Loucy (cell line): Measurements from ENCODE around the gene MAST4.

Experiments used
- H2AFZ ChIP-seq: fragments of 200-600 bp; sonication (generic); 2 replicates; pipeline ENCODE4 v1.6.0; 2016; ENCODE audit warnings: antibody characterized with exemption, mild to moderate bottlenecking, low read length, moderate library complexity
- H3F3A ChIP-seq: fragments of 200-600 bp; 2 replicates; pipeline ENCODE4 v1.6.0; 2016; ENCODE audit warnings: antibody characterized with exemption, low read depth, mild to moderate bottlenecking
- H3K27me3 ChIP-seq: fragments of 200-600 bp; sonication (generic); 2 replicates; pipeline ENCODE4 v1.6.1; 2014; ENCODE audit warnings: low read length, mild to moderate bottlenecking; ENCODE audit not compliant: insufficient read depth, poor library complexity, severe bottlenecking
- H3K36me3 ChIP-seq: fragments of 200-600 bp; sonication (generic); 2 replicates; pipeline ENCODE4 v1.6.1; 2016; ENCODE audit warnings: low read length; ENCODE audit not compliant: insufficient read depth
- H3K4me1 ChIP-seq: fragments of 200-600 bp; sonication (generic); 2 replicates; pipeline ENCODE4 v1.5.1; 2014; ENCODE audit warnings: low read length, mild to moderate bottlenecking; ENCODE audit not compliant: insufficient read depth, poor library complexity, severe bottlenecking
- H3K4me2 ChIP-seq: fragments of 200-600 bp; sonication (generic); 2 replicates; pipeline ENCODE4 v1.6.0; 2014; ENCODE audit warnings: antibody characterized with exemption, low read length, low read depth, mild to moderate bottlenecking; ENCODE audit not compliant: poor library complexity, severe bottlenecking
- H3K4me3 ChIP-seq: fragments of 200-600 bp; sonication (generic); 2 replicates; pipeline ENCODE4 v1.5.1; 2014; ENCODE audit warnings: low read length, mild to moderate bottlenecking, mixed read lengths; ENCODE audit not compliant: poor library complexity, severe bottlenecking
- H3K79me2 ChIP-seq: fragments of 200-600 bp; sonication (generic); 2 replicates; pipeline ENCODE4 v1.6.1; 2014; ENCODE audit warnings: low read length; ENCODE audit not compliant: insufficient read depth
- H3K9ac ChIP-seq: fragments of 200-600 bp; sonication (generic); 2 replicates; pipeline ENCODE4 v1.6.0; 2014; ENCODE audit warnings: mild to moderate bottlenecking, low read depth, low read length, moderate library complexity; ENCODE audit not compliant: poor library complexity, severe bottlenecking
- H3K9me2 ChIP-seq: fragments of 200-600 bp; sonication (generic); replicated peaks from 2 replicates; pipeline ENCODE4 v1.6.1; 2016; ENCODE audit warnings: low read depth, low read length, mixed read lengths
- H3K9me3 ChIP-seq: fragments of 200-600 bp; sonication (generic); 2 replicates; pipeline ENCODE4 v1.6.1; 2014; ENCODE audit warnings: mild to moderate bottlenecking, antibody characterized with exemption, low read length, low read depth; ENCODE audit not compliant: insufficient read depth
- H4K20me1 ChIP-seq: fragments of 200-600 bp; sonication (generic); 2 replicates; pipeline ENCODE4 v1.6.0; 2014; ENCODE audit warnings: antibody characterized with exemption, low read length, mild to moderate bottlenecking; ENCODE audit not compliant: insufficient read depth, poor library complexity, severe bottlenecking
- EZH2phosphoT487 ChIP-seq: fragments of 200-600 bp; IDR thresholded peaks from 2 replicates; pipeline ENCODE4 v1.6.1; 2018; ENCODE audit warnings: antibody characterized with exemption, mild to moderate bottlenecking, moderate library complexity, borderline replicate concordance
- TF ChIP-seq, protein P1 (sequence below): fragments of 200-600 bp; sonication (generic); conservative IDR thresholded peaks from 2 replicates; pipeline ENCODE4 v1.5.1; 2014; ENCODE audit warnings: mild to moderate bottlenecking, antibody characterized with exemption, low read length

The MAST4 gene

DNA sequence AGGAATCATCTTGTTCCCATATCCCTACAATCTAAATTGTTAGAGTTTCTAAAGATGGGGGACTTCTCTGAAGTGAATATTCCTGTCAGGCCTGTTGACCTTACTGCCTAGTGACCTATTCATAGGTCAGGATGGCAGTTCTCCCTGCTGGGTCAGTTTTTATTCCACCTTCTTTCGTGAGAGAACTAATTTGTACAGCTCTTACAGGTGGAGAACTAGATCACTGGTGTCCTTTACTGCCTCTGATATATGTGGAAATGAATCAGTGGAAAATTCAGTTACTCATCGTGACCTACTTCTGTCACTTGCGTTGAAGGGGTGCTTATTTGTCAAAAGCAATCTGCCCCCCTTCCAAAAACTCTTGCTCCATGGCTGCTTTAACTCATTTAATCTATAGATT is 435.5 kb downstream of the MAST4 start:
- H3K36me3 ChIP-seq, result no peaks in the 10 kb centered on the region
- H3K9ac ChIP-seq, result no peak overlapping the region
- H3K79me2 ChIP-seq, result peaks cover 93% of the 10 kb centered on the region
- H4K20me1 ChIP-seq, result no peaks in the 10 kb centered on the region
- no peak overlapping the region for H2AFZ ChIP-seq
- no peaks in the 10 kb centered on the region for H3K9me2 ChIP-seq
- no peak overlapping the region for H3K4me2 ChIP-seq
- no peaks in the 10 kb centered on the region for H3K9me3 ChIP-seq
- H3K27me3 ChIP-seq, result no peaks in the 10 kb centered on the region
- no peak overlapping the region for H3K4me3 ChIP-seq
- no peaks in the 10 kb centered on the region for H3F3A ChIP-seq
- H3K4me1 ChIP-seq, result peaks cover 64% of the 10 kb centered on the region
- TF ChIP-seq, protein P1, sequence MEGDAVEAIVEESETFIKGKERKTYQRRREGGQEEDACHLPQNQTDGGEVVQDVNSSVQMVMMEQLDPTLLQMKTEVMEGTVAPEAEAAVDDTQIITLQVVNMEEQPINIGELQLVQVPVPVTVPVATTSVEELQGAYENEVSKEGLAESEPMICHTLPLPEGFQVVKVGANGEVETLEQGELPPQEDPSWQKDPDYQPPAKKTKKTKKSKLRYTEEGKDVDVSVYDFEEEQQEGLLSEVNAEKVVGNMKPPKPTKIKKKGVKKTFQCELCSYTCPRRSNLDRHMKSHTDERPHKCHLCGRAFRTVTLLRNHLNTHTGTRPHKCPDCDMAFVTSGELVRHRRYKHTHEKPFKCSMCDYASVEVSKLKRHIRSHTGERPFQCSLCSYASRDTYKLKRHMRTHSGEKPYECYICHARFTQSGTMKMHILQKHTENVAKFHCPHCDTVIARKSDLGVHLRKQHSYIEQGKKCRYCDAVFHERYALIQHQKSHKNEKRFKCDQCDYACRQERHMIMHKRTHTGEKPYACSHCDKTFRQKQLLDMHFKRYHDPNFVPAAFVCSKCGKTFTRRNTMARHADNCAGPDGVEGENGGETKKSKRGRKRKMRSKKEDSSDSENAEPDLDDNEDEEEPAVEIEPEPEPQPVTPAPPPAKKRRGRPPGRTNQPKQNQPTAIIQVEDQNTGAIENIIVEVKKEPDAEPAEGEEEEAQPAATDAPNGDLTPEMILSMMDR, result no peak
- no peak for TF ChIP-seq EZH2phosphoT487

DNA sequence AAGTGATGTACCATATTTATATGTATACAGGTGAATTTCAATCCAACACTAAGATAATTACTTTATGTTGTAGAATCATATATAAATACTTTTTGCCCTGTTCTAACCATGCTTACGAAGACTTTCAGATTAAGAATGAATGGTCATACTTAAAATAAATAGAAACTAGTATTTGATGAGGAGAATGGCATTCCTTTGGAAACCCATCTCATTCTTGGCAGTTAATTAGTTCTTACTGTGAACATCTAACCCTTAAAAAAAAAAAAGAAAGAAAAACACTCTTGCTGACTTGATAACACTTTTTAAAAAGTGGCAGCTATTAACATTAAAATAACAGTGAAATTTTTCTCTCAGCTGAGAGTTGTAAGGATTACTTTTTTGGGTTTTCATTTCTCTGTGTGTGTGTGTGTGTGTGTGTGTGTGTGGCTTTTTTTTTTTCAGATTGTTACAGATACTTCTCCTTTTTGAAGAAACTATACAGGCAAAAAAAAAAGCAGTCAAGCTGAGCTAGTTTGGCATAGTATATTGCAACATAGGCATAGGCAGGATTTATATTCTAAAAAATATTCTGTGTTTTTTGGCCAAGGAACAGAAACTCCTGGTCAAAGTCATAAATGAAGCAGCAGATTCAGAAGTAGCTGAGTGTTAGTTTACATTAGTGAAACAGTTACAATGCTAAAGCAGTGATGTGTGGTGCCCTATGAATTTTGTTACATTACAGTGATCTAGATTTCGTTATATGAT is 436.9 kb downstream of the MAST4 start:
- H3K4me3 ChIP-seq, result no peak overlapping the region
- no peak overlapping the region for H3K4me2 ChIP-seq
- TF ChIP-seq, protein P1, result no peak
- TF ChIP-seq EZH2phosphoT487, result no peak
- no peak overlapping the region for H2AFZ ChIP-seq
- H3K9me2 ChIP-seq, result no peaks in the 10 kb centered on the region
- peaks cover 95% of the 10 kb centered on the region for H3K79me2 ChIP-seq
- no peaks in the 10 kb centered on the region for H3F3A ChIP-seq
- H3K9ac ChIP-seq, result no peak overlapping the region
- H3K9me3 ChIP-seq, result no peaks in the 10 kb centered on the region
- no peaks in the 10 kb centered on the region for H3K36me3 ChIP-seq
- peaks cover 72% of the 10 kb centered on the region for H3K4me1 ChIP-seq
- no peaks in the 10 kb centered on the region for H3K27me3 ChIP-seq
- no peaks in the 10 kb centered on the region for H4K20me1 ChIP-seq

DNA sequence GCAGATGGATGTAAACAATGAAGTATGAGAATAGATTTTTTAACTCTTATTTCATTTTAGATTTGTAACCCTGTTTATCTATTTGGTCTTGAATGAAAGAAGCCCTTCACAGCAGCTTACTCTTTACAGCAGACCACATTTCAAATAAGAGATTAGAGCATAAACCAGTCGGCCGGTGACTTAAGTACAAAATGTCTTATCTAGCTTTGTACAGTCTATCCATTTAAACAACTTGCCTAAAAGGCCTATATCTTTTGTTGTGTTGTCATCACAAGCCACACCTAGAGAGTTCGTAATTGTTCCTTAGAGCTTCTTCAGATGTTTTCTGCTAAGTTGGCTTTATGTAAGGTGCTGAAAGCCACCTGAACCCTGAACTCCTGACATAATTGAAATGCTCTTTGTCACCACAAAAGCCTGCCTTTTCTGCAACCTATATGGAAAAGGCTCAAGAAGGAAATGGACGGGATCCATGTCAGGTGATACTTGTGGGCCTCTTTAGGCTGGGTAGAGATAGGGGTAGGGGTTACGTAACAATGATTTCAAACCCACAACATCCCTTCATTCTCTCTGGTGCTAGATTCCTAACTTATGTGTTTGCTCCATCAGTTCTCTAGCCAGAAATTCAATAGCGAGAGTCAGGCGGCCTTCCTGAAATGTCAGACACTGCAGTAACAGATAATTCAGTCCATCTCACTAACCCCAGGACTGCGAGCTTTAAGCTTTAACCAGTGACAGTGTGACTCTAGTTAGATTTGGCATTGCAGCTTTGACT is 437.9 kb downstream of the MAST4 start:
- no peaks in the 10 kb centered on the region for H3K9me3 ChIP-seq
- no peaks in the 10 kb centered on the region for H3K27me3 ChIP-seq
- H3K9ac ChIP-seq, result no peak overlapping the region
- no peak overlapping the region for H2AFZ ChIP-seq
- no peaks in the 10 kb centered on the region for H4K20me1 ChIP-seq
- no peak overlapping the region for H3K4me2 ChIP-seq
- H3K4me1 ChIP-seq, result peaks cover 76% of the 10 kb centered on the region
- H3K79me2 ChIP-seq, result peaks cover 93% of the 10 kb centered on the region
- no peak overlapping the region for H3K4me3 ChIP-seq
- H3K9me2 ChIP-seq, result no peaks in the 10 kb centered on the region
- no peak for TF ChIP-seq EZH2phosphoT487
- TF ChIP-seq, protein P1, result no peak
- H3K36me3 ChIP-seq, result no peaks in the 10 kb centered on the region
- no peaks in the 10 kb centered on the region for H3F3A ChIP-seq
